GM18505 (cell line): Measurements from ENCODE around the gene ZBTB26.

Experiments used
- ATAC-seq: cut with Tn5 transposase; IDR thresholded peaks from one replicate; pipeline ENCODE4 v1.9.1; 2021; ENCODE audit not compliant: unreplicated experiment
- POLR2A ChIP-seq: IDR thresholded peaks from 4 replicates; pipeline ENCODE4 v1.6.1; 2011; ENCODE audit warnings: borderline replicate concordance; ENCODE audit not compliant: insufficient read depth, insufficient read length; ENCODE audit errors: extremely low read depth

ZBTB26 gene, protein sequence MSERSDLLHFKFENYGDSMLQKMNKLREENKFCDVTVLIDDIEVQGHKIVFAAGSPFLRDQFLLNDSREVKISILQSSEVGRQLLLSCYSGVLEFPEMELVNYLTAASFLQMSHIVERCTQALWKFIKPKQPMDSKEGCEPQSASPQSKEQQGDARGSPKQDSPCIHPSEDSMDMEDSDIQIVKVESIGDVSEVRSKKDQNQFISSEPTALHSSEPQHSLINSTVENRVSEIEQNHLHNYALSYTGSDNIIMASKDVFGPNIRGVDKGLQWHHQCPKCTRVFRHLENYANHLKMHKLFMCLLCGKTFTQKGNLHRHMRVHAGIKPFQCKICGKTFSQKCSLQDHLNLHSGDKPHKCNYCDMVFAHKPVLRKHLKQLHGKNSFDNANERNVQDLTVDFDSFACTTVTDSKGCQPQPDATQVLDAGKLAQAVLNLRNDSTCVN

GRCh38 chr9:122931226-122932121 is at the start of gene ZBTB26:
TSS of gene ZBTB26 (minus strand) at chr9:122931512. CDS start at chr9:122919934, 11,578 bp downstream.
- TF ChIP-seq POLR2A, result peak; percentile 87
- peak; percentile 90 for ATAC-seq

DNA sequence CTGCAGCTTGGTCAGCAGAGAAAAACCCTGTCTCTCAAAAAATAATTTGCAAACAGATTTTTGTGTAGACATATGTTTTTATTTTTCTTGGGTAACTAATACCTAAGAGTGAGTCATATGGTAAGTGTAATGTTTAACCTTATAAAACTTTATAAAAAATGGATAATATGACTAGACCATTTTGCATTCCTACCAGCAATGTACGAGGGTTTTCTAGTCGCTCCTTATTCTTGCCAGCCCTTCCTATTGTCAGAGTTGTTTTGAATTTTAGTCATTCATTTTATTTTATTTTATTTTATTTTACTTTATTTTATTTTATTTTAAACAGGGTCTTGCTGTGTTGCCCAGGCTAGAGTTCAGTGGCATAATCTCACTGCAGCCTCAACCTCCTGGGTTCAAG is 47.3 kb upstream of the ZBTB26 start:
- TF ChIP-seq POLR2A, result no peak
- ATAC-seq, result no peak

DNA sequence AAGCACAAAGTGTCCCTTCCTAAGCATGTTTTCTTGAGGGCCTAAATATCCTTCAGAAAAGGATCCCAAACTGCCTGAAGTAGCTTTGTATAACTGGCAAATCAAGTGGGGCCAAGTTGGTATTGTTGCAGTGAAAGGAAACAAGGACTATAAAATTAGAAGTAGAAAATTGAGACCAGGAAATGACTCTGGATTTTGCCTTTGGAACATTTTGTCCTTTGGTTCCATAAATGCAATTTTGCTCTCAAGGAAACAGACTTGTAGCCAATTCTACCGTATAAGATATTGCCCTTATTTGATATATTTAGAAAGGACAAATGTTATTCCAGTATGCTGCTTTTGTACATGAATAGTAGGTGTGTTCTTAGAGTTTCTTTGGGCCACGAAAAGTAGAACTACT is 43.9 kb upstream of the ZBTB26 start:
- ATAC-seq, result no peak
- TF ChIP-seq POLR2A, result no peak

DNA sequence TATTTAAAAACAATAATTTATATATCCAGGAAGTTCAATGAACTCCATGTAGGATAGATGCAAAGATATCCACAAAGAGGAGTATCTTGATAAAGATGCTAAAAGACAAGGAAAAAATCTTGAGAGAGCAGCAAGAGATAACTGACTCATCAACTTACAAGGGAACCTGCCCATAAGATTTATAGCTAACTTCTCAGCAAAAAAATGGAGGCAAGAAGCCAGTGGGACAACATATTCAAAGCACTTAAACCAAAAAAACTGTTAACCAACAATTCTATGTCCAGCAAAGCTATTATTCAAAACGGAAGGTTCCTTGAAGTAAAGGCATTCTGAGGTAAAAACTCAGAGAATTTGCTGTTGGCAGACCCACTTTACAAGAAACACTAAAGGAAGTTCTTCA is 29.8 kb upstream of the ZBTB26 start:
- ATAC-seq, result no peak
- TF ChIP-seq POLR2A, result no peak

DNA sequence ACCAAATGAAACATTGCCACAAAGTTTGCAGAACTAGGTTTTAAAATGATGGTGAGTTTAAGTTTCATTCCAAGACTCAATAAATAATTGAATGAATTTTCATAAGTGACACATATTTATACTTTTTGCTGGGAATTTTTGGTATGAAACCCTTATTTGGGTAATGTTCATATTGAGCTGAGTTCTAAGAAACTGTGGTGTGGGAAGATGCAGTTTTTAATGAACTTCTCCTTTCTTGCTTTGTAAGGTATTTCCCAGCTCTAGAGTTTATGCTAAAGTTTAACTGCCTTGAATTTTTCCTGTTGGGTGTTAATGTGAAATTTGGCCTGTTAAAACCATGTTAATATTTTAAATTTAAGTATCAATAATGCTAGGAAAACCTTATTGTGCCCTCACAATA is 24.6 kb upstream of the ZBTB26 start:
- ATAC-seq, result no peak
- no peak for TF ChIP-seq POLR2A

DNA sequence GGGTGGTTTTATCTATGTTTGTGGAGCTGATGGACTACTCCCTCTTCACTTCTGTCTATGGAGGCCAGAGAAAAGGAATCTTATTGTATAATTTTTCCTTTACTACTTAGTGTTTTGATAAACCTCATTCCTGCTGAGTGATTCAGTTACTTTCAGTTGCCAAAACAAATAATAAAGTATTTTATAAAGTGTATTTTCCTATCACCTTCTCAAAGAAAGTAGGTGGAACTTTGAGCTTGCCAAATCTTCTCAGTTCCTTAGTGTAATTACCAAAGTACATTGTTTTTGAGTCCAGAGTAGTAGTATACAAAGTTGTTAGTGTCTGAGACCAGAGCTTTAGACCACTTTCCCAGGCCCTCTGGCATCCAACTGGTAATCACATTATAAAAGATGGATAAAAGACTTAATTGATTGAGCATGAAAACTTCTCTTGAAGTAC is 23.0 kb upstream of the ZBTB26 start:
- no peak for ATAC-seq
- no peak for TF ChIP-seq POLR2A

DNA sequence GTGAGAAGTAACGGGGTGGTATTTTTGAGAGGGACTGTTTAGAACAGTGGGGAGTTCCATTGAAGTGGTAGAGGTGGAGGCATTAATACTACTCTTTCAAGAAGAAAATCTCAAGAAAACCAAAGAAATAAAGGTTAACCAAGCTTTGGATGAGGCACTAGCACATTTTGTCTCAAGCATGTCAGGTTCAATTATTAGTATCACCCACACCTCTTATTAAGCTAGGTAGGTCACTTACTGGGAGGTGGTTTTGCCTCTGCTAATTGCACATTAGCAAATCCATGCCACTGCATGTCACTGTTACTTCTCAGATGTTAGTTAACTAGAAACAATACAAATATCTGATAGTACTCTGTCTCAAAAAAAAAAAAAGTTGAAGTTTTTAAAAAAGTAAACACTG is 19.7 kb upstream of the ZBTB26 start:
- ATAC-seq, result no peak

DNA sequence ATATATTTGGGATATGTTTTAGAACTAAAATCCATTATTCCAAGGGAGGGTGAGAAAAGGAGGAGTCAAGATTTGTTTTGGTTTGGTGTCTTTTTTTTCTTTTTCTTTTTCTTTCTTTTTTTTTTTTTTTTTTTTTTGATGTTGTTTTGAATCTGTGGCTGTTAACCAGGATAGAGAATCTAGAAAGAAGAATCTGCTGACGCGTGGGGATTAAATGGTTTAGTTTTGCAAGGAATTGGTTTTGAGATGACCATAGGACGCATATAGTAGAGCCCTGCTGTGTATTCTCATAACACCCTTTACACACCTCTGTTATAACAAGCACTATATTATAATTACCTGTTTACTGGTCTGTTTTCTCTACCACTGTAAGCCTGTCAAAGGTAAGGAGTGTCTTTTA is 19.0 kb upstream of the ZBTB26 start:
- no peak for ATAC-seq
- TF ChIP-seq POLR2A, result no peak

More for the DNA sequence above, 19.7 kb upstream of the ZBTB26 start:
- TF ChIP-seq POLR2A, result no peak

- ATAC-seq, result no peak
- no peak for TF ChIP-seq POLR2A
Measured at GRCh38 chr9:122949696-122950095, 18.4 kb upstream of the ZBTB26 start.

GRCh38 chr9:122948313-122948712 is 17.0 kb upstream of the ZBTB26 start:
- TF ChIP-seq POLR2A, result no peak
- no peak for ATAC-seq

DNA sequence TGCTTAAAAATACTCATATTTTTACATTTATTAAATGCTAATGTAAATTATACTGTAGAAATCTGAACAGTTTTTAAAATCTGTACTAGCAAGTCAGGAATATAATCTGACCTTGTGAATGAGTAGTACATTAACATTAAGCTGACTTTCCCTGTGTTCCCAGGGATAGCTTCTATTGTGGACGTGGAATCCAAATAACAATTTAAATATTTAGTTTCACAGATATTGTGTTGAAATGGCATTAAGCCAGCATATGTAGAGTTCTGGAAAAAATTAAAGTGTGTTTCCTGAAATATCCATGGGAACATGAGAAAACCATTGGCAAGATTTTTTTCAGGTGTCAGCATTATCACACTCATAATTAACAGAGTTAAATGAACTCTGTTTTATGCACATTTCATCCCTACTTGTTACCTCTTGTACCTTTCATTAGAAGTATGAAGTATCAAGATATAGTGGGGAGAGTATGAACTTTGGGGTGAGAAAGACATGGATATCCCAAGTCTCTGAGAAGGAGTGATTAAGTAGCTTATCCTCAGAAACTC is 15.2 kb upstream of the ZBTB26 start:
- no peak for ATAC-seq

DNA sequence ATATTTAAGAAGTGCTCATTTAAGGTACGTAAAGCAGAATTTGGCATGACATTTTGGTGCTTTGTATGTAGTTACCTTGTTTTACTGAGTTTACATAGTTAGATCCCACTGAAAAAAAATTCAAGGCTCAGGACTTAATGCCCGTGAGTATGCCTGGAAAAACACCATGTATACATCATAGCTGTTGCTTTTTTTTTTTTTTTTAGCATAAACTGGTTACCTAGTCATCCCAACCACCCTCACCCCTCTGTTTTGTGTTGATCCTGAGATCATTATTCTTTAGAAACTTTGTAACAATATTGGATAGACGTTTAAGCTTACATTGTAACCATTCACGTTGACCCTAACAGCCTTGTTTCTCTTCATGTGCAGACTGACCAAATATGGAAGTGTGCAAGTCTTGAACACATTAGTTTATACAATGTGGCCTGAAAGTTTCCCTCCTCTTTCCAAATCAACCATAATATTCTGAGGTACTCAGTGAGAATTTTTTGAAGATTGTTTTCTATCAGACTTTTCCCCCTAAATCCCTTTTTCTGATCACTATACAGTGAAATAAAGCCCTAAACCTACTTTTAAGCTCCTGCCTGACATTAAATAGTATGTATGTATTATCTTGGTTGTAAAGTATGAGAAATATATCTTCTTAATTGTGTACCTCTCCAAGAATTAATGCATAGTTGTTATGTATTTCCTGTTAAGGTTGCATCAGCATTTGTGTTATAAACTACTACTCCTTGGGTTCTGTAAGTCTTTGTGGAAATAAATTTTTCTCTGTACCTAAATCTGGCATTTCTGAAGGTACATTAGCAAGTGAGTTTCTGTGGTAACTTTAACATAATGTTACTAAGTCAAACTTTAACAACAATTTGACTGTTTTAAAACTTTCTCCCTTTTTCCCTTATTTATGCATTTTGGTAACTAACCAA is 13.9 kb upstream of the ZBTB26 start:
- no peak for TF ChIP-seq POLR2A
- ATAC-seq, result no peak

More for the DNA sequence above, 15.2 kb upstream of the ZBTB26 start:
- TF ChIP-seq POLR2A, result no peak
